GM21390 (cell line): ENCODE results near the gene TYW1B.
A peak's percentile ranks its signal among the peaks of the same experiment; 100 is the strongest.
"Not testable (repeated sequence)": the region's sequence is repeated elsewhere in the genome, so short reads cannot be mapped to it uniquely, and the experiment has no call there.

ENCODE experiments used
- ATAC-seq: cut with Tn5 transposase; IDR thresholded peaks from one replicate; pipeline ENCODE4 v1.9.1; 2021; ENCODE audit not compliant: unreplicated experiment

The TYW1B gene

GRCh38 chr7:72827839-72828591, at the start of gene TYW1B:
Gene TYW1B, minus strand, starts transcription at chr7:72828200. Its CDS starts 125 bp downstream, at chr7:72828075.
- ATAC-seq, result peak; percentile 91

DNA sequence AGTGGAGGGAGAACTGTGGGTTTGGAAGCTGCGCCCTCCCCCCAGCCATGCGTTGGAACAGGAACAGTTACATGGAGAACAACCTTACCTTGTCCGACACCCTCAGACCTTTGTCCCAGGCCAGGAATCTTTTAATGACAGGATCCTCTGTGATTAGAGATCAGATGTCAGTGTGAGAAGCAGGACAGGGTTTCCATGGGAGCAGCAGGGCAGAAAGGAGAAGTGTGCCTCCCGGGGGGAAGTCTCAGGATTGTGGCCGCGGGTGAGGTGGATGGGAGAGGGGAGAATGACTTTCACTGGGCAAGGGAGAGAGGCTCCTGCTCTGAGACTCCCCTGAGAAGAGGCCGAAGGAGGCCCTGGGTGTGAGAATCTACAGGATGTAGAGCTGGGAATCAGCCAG, 39.6 kb upstream of the TYW1B start:
- not testable (repeated sequence) for ATAC-seq

- ATAC-seq, result not testable (repeated sequence)
These were observed 30.9 kb upstream of the TYW1B start for GRCh38 chr7:72858846-72859400.

DNA sequence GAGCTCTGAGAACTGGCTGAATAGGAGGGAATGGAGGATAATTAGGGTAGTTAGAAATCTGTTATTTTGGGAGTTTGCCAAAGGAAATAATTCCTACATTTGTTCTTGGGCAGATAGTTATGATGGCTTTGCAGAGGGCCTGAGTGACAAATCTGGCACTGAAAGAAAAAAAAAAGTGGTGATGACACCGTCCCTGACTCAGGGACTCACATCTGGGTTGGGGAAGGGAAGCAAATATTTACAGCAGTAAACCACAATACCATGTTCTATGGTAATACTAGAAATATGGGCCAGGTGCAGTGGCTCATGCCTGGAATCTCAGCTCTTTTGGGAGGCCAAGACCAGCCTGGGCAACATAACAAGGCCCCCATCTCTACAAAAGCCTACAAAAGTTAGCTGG, 29.9 kb upstream of the TYW1B start:
- not testable (repeated sequence) for ATAC-seq

GRCh38 chr7:72855261-72855660, 27.3 kb upstream of the TYW1B start:
- not testable (repeated sequence) for ATAC-seq

DNA sequence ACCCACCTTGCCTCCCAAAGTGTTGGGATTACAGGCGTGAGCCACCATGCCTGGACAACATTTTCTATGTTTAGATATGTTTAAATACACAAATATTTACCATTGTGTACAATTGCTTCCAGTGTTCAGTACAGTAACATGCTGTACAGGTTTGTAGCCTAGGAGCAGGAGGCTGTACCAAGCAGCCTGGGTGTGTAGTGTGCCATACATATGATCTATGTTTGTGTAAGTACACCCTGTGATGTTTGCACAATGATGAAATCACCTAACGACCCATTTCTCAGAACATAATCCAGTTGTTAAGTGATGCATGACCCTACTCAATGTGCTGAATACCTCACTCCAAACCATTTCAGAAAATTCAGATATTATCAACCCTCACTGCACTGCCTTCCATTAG, 24.9 kb upstream of the TYW1B start:
- ATAC-seq, result not testable (repeated sequence)

- ATAC-seq, result not testable (repeated sequence)
These were observed 22.7 kb upstream of the TYW1B start for GRCh38 chr7:72850746-72851145.

DNA sequence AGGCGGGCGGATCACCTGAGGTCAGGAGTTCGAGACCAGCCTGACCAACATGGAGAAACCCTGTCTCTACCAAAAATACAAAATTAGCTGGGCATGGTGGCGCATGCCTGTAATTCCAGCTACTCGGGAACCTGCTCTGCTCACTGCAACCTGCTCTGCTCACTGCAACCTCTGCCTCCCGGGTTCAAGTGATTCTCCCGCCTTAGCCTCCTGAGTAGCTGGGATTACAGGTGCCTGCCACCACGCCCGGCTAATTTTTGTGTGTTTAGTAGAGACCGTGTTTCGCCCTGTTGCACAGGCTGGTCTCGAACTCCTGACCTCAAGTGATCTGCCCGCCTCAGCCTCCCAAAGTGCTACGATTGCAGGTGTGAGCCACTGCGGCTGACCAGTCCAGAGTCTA, 16.1 kb upstream of the TYW1B start:
- not testable (repeated sequence) for ATAC-seq

DNA sequence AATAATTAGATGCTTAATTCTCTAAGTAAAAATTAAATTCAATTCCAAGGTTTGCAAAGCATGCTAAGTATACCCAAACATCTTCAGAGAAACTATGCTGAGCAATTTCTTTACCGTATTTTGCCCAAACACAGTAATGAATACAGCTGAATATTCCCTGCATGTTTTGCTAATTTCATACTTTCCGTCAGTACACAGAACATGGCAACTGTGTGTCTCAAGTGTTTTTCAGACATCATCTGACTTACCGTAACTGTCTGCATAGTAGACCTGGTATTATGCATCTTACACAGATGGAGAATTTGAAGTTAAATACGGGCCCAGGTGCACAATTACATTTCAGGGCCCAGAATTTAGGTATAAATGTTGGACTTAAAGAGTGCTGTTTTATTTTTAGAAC, 15.2 kb upstream of the TYW1B start:
- ATAC-seq, result not testable (repeated sequence)

- not testable (repeated sequence) for ATAC-seq
These were observed 13.0 kb upstream of the TYW1B start for GRCh38 chr7:72840966-72841511.

DNA sequence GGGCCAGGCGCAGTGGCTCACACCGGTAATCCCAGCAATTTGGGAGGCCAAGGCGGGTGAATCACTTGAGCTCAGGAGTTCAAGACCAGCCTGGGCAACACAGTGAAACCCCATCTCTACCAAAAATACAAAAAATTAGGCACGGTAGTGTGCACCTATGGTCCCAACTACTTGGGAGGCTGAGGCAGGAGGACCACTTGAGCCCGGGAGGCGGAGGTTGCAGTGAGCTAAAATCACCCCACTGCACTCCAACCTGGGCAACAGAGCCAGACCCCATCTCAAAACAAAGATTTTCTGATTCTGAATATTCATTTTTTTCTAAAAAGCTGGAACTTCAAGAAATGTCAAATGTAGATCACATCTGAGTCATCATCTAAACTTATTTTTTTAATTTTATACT, 10.3 kb upstream of the TYW1B start:
- not testable (repeated sequence) for ATAC-seq

DNA sequence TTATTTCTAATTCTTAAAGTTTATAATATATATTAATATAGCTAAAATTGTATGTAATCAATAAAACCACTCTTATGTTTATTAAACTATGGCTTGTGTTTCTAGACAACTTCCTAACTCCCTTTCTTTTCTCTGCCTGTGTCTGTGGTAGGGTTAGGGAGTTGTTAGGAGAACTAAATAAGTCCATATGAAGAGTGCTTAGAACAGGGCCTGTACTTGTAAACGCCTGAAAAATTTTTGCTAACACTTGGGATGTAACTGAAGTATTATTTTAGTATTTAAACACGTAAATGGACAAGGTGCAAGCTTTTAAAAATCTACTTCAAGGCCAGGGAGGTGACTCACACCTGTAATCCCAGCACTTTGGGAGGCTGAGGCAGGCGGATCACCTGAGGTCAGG, 9.3 kb upstream of the TYW1B start:
- ATAC-seq, result not testable (repeated sequence)

- ATAC-seq, result not testable (repeated sequence)
These were observed 2.6 kb upstream of the TYW1B start for GRCh38 chr7:72830567-72830966.

DNA sequence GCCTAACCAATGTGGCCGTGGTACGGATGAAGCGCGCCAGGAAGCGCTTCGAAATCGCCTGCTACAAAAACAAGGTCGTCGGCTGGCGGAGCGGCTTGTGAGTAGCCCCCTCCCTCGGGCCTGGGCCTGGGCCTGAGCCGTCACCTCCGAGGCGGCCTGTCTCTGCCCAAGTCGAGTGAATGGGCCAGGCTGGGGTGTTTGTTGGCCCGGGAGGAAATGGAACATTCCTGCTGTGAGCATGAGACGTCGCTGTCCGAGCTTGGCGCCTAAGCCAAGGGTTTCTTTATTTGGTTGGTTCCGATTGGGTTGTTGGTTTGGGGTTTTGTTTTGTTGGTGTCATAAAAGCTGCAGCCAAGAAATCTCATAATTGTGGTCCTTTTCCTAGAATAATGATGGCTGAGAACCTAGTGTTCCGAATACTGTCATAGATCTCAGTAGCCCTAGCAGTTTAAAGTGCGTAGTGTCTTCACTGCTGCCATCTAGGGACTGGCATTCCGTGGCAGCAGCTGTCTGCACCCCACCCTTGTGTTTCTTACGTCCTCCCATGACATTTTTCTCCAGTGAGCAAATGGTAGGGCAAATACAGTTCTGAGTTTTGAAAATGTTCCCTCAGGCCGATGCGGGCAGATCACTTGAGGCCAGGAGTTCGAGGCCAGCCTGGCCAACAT, 1.8 kb upstream of the TYW1B start:
- peak; percentile 31 for ATAC-seq

DNA sequence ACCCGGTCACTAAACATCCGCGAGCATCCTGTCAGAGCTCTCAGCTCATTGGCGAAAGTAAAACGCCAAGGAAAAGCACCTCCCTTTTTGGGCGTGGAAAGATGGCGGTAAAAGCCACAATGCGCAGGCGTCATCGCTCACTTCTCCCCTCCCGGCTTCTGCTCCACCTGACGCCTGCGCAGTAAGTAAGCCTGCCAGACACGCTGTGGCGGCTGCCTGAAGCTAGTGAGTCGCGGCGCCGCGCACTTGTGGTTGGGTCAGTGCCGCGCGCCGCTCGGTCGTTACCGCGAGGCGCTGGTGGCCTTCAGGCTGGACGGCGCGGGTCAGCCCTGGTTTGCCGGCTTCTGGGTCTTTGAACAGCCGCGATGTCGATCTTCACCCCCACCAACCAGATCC, 1.3 kb upstream of the TYW1B start:
- ATAC-seq, result peak; percentile 47

GRCh38 chr7:72823765-72824732, 4.0 kb downstream of the TYW1B start:
- not testable (repeated sequence) for ATAC-seq

- not testable (repeated sequence) for ATAC-seq
These were observed 5.5 kb downstream of the TYW1B start for GRCh38 chr7:72822497-72822896.

GRCh38 chr7:72818663-72819361, 9.2 kb downstream of the TYW1B start:
- not testable (repeated sequence) for ATAC-seq

GRCh38 chr7:72817661-72818060, 10.3 kb downstream of the TYW1B start:
- not testable (repeated sequence) for ATAC-seq
